ENCODE measurements around the gene ZC3H13.

DNA sequence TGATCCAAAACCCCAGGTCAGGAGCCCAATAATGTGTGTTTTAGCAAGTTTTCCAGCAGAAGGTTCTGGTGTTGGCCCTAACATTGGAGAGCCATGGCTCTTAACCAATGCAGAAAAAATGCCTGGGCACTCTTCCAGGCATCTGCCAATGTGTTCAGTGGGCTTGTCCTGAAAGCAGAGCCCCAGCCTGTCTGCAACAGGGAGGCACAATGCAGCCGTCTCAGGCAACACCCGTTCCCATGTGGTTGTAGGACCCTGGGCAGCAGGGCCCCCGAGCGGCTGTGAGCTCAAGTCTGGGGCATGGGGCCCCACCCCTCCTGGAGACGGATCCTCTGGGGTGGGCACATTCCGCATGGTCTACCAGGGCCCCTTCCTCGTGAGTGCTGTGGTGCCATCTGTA is 142.9 kb downstream of the ZC3H13 start:
- TF ChIP-seq, protein P1, sequence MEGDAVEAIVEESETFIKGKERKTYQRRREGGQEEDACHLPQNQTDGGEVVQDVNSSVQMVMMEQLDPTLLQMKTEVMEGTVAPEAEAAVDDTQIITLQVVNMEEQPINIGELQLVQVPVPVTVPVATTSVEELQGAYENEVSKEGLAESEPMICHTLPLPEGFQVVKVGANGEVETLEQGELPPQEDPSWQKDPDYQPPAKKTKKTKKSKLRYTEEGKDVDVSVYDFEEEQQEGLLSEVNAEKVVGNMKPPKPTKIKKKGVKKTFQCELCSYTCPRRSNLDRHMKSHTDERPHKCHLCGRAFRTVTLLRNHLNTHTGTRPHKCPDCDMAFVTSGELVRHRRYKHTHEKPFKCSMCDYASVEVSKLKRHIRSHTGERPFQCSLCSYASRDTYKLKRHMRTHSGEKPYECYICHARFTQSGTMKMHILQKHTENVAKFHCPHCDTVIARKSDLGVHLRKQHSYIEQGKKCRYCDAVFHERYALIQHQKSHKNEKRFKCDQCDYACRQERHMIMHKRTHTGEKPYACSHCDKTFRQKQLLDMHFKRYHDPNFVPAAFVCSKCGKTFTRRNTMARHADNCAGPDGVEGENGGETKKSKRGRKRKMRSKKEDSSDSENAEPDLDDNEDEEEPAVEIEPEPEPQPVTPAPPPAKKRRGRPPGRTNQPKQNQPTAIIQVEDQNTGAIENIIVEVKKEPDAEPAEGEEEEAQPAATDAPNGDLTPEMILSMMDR (IDR thresholded peaks at IDR 0.05; ENCODE audit: insufficient read depth, low read length), result no peak
- TF ChIP-seq, protein P2, sequence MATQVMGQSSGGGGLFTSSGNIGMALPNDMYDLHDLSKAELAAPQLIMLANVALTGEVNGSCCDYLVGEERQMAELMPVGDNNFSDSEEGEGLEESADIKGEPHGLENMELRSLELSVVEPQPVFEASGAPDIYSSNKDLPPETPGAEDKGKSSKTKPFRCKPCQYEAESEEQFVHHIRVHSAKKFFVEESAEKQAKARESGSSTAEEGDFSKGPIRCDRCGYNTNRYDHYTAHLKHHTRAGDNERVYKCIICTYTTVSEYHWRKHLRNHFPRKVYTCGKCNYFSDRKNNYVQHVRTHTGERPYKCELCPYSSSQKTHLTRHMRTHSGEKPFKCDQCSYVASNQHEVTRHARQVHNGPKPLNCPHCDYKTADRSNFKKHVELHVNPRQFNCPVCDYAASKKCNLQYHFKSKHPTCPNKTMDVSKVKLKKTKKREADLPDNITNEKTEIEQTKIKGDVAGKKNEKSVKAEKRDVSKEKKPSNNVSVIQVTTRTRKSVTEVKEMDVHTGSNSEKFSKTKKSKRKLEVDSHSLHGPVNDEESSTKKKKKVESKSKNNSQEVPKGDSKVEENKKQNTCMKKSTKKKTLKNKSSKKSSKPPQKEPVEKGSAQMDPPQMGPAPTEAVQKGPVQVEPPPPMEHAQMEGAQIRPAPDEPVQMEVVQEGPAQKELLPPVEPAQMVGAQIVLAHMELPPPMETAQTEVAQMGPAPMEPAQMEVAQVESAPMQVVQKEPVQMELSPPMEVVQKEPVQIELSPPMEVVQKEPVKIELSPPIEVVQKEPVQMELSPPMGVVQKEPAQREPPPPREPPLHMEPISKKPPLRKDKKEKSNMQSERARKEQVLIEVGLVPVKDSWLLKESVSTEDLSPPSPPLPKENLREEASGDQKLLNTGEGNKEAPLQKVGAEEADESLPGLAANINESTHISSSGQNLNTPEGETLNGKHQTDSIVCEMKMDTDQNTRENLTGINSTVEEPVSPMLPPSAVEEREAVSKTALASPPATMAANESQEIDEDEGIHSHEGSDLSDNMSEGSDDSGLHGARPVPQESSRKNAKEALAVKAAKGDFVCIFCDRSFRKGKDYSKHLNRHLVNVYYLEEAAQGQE (IDR thresholded peaks at IDR 0.05; ENCODE audit: insufficient replicate concordance, low read depth), result no peak
- TF ChIP-seq POLR2AphosphoS5 (IDR thresholded peaks at IDR 0.05; ENCODE audit: low read depth) (no peak), GABPA (IDR thresholded peaks at IDR 0.05; ENCODE audit: low read depth) (no peak), SPI1 (IDR thresholded peaks at IDR 0.05; ENCODE audit: borderline replicate concordance, low read depth) (no peak)
